Measurements from ENCODE around the gene IL17C. TPM values are rescaled to one million over a fixed set of nuclear protein-coding genes. Genes with fewer than 3 reads are reported as not detected.

IL17C gene
- total and polyA plus RNA-seq, 8 donors = 0.87 to 1.2 TPM; not detected in 6

- Histone ChIP-seq H3K4me1 (peaks cover 27 to 44% (median 34%) of the 10 kb centered on the region in 4 donors), H3K27me3 (no peaks in the 10 kb centered on the region), H3K36me3 (peaks cover 6 to 51% (median 40%) of the 10 kb centered on the region in 4 donors), H3K27ac (peak within 1 kb of the TSS; percentile 63 to 91 (median 86)), H3K9me3 (no peaks in the 10 kb centered on the region), H3K4me3 (peak within 1 kb of the TSS; percentile 56 to 83 (median 74))
- DNase-seq = peak; percentile 83 to 91
- WGBS, 5 donors = 0 to 3% (median 1%) methylated on average over 17 to 41 of the region's 41 CpGs
- intact Hi-C loops (cut with DNase I; ENCODE audit: low total_unique reads) = no loop called here
- TF ChIP-seq POLR2A (IDR thresholded peaks at IDR 0.05) (no peak), POLR2AphosphoS5 (IDR thresholded peaks at IDR 0.05) (peak in 2 of 3 donors; percentile 68 to 73), EP300 (IDR thresholded peaks at IDR 0.05) (no peak), CTCF (IDR thresholded peaks at IDR 0.05) (no peak)
These were observed 12.4 kb downstream of the IL17C start, which contains the start of gene CYBA for GRCh38 chr16:88650749-88651275. CYBA (minus strand) TSS chr16:88651053; CDS start chr16:88651013, 40 bp downstream.

- DNase-seq = peak; percentile 63 to 86
- Histone ChIP-seq H3K9me3 (no peaks in the 10 kb centered on the region), H3K4me1 (peaks cover 27 to 44% (median 34%) of the 10 kb centered on the region in 4 donors), H3K36me3 (peaks cover 6 to 51% (median 42%) of the 10 kb centered on the region in 4 donors), H3K27ac (peak overlapping the region; percentile 63 to 91 (median 86)), H3K4me3 (peak overlapping the region; percentile 56 to 83 (median 74)), H3K27me3 (no peaks in the 10 kb centered on the region)
- peak in 2 of 3 donors; percentile 53 to 59 for TF ChIP-seq POLR2AphosphoS5 (IDR thresholded peaks at IDR 0.05)
- no peak for TF ChIP-seq CTCF (IDR thresholded peaks at IDR 0.05)
- intact Hi-C loops (cut with DNase I; ENCODE audit: low total_unique reads) = no loop called here
- WGBS, 5 donors = 36 to 45% (median 43%) methylated on average over 14 to 24 of the region's 24 CpGs
These were observed 13.1 kb downstream of the IL17C start for GRCh38 chr16:88651276-88651988.

- peaks cover 27 to 44% (median 33%) of the 10 kb centered on the region in 4 donors for H3K4me1 ChIP-seq
- intact Hi-C loops (cut with DNase I; ENCODE audit: low total_unique reads) = no loop called here
- H3K27me3 ChIP-seq = no peaks in the 10 kb centered on the region
- H3K4me3 ChIP-seq = no peak overlapping the region
- DNase-seq = no peak
- H3K36me3 ChIP-seq = peaks cover 6 to 52% (median 45%) of the 10 kb centered on the region in 4 donors
- H3K27ac ChIP-seq = peak overlapping the region; percentile 53 to 91 (median 86)
- WGBS, 5 donors = 86 to 90% (median 89%) methylated on average over 16 to 29 of the region's 29 CpGs
- H3K9me3 ChIP-seq = no peaks in the 10 kb centered on the region
- TF ChIP-seq POLR2A (IDR thresholded peaks at IDR 0.05) (no peak), EP300 (IDR thresholded peaks at IDR 0.05) (no peak), CTCF (IDR thresholded peaks at IDR 0.05) (no peak), POLR2AphosphoS5 (IDR thresholded peaks at IDR 0.05) (no peak)
These were observed 13.8 kb downstream of the IL17C start for GRCh38 chr16:88651989-88652761.

- intact Hi-C loops (cut with DNase I; ENCODE audit: low total_unique reads) = no loop called here
- peaks cover 6 to 57% (median 50%) of the 10 kb centered on the region in 4 donors for H3K36me3 ChIP-seq
- DNase-seq = no peak
- peak overlapping the region in 2 of 5 donors; percentile 80 to 91 for H3K27ac ChIP-seq
- no peak overlapping the region for H3K4me3 ChIP-seq
- H3K27me3 ChIP-seq = no peaks in the 10 kb centered on the region
- no peak for TF ChIP-seq POLR2A (IDR thresholded peaks at IDR 0.05)
- no peak for TF ChIP-seq CTCF (IDR thresholded peaks at IDR 0.05)
- TF ChIP-seq POLR2AphosphoS5 (IDR thresholded peaks at IDR 0.05) = no peak
- no peak for TF ChIP-seq EP300 (IDR thresholded peaks at IDR 0.05)
- no peaks in the 10 kb centered on the region for H3K9me3 ChIP-seq
- WGBS, 5 donors = 80 to 99% (median 94%) methylated on average over 2 to 8 of the region's 8 CpGs
- H3K4me1 ChIP-seq = peaks cover 27 to 38% (median 32%) of the 10 kb centered on the region in 4 donors
These were observed 14.3 kb downstream of the IL17C start for GRCh38 chr16:88652762-88653063.
